ENCODE measurements around the gene MAD2L2.

Gene MAD2L2

DNA sequence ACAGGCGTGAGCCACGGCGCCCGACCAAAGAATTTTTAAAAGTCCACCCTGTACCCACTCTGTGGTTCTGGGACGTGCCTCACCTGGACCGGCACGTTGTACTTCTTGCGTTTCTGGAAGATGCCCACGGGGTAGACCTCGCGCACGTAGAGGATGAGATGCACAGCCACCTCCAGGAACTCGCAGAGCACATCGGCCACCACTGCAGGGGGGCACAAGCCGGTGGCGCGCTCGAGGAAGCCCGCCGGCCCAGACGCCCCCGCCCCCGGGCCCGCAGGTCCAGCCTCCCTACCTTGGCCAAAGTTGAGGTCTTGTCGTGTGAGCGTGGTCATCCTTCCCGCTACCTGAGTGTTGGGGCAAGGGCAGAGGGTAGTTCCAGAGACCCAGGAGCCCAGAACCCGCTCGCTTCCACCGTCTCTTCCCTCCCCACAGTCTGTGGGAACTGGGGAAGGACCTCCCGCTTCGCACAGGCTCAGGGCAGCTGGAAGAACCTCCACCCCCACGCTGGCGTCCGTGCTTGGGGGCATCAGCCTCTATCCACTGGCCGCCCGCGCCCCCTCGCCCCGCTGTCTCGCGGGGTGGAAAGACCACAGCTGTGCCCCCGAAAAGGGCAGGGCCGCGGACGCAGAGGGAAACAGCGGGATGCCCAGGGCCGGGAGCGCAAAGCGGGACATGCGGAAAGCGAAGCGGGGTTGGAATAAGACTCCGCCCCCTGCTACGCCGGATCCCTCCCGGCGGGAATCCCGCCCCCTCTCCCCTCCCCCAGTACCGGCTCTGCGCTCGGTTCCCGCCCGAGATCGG is 478 bp downstream of the MAD2L2 start:
- DNase-seq: no peak

DNA sequence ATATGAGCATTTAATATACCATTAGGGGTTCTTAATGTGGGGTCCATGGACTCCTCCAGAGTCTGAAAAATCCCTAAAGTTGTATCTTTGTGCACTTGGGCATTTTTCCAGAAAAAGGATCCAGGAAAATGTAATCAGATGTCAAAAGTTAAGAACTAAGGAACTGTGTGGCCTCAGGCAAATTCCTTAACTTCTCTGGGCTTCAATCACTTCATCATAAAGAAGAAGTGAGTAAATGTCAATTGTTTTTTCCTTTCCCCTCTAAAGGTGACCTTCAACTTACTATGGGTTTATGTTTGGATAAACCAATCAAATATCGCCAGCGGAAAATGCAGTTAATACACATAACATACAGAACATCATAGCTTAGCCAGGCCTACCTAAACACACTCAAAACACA is 2.5 kb downstream of the MAD2L2 start:
- DNase-seq: no peak

DNA sequence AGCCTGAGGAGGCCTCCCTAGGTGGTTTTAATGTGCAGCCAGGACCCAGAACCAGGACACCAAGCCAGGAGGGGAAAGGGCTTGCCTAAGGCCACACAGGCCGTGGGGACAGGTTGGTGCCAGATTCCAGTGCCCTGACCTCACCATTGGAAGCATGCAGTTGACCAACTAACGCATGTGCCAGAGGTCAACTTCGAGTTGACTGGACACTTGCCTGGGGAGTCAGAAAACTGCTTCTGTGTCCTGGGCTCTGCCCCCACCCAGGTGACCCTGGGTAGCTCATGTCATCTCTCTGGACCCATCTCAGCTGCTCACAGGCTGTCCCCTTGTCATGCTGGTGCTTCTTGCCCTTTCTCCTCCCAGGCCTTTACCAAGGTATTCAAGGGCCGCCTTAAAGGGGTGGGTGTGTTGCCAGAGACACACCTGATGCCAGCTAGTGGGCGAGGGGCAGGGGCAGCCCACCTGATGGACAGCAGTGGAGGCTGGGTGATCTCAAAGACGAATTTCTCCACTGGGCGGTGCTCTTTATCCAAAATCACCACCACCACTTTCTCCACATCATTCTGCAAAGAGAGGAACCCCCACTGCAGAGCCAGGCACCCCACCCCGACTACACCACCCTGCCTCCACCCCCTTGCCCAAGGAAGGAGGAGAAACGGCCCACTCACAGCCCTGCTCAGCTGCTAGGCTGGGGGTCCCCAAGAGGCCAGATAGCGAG is 4.4 kb downstream of the MAD2L2 start:
- DNase-seq: no peak

DNA sequence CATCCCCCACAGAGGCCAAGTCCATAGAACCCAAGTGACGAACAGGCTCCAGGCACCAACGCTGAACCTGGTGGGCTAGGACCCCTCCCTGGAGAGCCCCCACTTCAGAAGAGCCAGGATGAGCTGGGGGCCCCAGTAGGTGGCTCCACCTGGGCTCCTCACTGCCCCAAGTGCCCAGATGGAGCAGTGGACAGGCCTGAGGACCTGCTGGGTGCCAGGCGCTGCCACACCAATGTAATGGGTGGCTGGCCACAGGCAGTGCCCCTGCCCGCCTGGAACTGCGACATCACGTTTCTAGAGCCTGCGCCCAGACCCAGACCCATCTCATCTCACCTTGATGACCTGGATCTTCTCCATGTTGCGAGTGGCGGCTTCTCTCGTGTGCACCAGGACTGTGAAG is 5.6 kb downstream of the MAD2L2 start:
- DNase-seq: no peak

DNA sequence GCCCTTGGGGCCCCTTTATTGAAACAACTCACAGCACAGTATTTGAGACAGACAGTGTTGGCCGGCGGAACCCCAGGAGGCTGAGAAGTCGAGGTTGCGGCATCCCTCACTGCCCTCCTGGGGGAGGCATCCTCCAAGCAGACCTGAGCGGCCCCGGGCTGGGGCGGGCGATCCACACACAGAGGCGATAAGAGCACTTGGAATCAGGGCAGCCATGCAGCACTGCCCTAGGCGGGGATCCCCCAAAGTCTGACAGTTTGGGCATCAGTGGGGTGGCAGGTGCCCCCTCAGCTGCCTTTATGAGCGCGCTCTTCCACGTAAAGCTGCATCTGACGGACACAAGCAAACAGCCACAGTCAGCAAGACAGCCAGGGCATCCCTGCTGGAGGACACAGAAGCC is 6.5 kb downstream of the MAD2L2 start:
- DNase-seq: no peak

DNA sequence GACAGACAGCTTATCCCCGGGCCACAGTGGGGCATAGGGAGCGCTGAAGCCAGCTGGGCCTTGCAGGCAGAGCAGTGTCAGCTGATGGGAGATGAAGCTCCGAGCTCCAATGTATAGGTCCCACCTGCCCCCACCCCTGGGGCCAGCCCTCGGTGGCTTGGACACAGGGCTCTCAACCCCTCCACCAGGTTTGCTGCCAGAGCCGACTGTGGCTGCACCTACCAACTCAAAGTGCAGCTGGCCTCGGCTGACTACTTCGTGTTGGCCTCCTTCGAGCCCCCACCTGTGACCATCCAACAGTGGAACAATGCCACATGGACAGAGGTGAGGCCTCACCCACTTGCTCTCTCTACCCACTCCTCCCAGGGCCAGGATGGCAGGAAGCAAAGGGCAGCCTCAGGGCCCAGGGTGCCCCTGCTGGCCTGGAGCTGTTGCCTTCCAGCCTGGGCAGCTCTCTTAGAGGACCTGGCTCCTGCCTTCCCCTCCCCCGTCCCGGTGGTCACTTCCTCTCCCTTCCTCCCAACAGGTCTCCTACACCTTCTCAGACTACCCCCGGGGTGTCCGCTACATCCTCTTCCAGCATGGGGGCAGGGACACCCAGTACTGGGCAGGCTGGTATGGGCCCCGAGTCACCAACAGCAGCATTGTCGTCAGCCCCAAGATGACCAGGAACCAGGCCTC is 7.7 kb downstream of the MAD2L2 start:
- DNase-seq: no peak

DNA sequence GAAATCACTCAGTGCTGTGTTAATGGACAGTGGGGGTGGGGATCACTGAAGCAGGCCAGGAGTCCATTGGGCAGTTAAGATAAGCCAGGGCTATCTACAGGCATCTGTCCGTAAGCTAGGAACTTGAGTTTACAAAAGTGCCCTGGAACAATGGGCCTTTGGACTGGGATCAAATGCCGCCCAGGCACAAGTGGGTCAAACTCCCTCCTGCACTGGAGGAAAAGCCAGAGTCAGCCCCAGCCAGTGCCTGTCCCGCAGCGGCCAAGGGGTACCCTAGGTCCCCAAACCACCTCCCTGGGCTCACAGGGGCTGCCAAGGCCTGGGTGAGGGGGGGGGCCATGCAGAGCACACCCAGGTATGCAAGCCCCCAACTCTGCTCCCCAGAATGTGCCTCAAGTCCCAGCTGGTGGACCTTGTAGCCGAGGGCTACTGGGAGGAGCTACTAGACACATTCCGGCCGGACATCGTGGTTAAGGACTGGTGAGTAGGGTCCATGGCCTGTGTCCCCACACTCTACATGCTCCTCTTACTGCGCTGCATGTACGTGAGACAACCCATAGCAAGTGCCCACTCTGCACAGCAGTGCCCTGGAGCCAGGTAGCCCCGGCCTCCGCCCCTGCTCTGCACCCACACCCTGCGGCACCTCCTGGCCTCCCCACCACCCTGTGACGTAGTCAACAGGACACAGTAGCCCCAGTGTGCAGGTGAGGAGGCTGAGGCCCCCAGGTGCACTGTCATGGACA is 9.2 kb downstream of the MAD2L2 start:
- no peak for DNase-seq

DNA sequence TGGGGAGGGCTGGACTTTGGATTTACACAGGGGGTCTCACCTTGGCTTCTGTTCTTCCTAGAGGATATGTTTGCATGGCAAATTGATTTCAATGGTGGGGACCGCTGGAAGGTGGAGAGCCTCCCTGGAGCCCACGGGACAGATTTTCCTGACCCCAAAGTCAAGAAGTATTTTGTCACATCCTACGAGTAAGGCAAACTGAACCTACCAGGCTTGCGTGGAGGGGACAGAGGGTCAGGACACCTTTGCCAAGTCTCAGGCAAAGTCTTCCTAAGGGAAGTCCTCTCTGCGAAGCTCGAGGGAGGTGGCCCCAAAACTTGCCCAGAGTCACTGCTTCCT is 9.8 kb downstream of the MAD2L2 start:
- DNase-seq: no peak

DNA sequence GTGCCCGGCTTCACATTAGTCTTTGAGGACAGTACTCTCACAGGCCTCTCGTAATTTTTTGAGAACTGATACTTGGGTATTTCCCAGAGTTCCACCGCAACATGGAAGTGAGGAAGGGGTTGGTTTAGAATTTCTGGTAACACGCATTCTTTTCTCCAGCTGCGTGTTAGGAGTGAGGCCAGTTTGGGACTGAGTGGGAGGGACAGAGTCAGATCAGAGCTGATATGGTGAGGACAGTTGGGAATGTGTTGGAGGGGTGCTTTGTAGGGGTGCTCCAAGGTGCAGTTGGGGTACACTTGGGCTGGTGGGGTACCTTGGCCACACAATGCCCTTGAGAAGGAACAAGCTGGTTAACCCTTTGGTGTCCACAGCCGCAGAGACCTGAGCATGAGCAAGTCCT is 10.2 kb downstream of the MAD2L2 start:
- no peak for DNase-seq

DNA sequence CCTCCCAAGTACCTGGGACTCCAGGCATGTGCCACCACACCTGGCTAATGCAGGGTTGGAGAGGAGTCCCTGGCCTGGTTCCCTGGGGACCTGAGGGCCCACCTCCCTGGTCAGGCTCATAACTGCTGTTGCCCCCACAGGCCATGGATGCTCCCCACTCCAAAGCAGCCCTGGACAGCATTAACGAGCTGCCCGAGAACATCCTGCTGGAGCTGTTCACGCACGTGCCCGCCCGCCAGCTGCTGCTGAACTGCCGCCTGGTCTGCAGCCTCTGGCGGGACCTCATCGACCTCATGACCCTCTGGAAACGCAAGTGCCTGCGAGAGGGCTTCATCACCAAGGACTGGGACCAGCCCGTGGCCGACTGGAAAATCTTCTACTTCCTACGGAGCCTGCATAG is 12.4 kb downstream of the MAD2L2 start:
- DNase-seq: no peak

DNA sequence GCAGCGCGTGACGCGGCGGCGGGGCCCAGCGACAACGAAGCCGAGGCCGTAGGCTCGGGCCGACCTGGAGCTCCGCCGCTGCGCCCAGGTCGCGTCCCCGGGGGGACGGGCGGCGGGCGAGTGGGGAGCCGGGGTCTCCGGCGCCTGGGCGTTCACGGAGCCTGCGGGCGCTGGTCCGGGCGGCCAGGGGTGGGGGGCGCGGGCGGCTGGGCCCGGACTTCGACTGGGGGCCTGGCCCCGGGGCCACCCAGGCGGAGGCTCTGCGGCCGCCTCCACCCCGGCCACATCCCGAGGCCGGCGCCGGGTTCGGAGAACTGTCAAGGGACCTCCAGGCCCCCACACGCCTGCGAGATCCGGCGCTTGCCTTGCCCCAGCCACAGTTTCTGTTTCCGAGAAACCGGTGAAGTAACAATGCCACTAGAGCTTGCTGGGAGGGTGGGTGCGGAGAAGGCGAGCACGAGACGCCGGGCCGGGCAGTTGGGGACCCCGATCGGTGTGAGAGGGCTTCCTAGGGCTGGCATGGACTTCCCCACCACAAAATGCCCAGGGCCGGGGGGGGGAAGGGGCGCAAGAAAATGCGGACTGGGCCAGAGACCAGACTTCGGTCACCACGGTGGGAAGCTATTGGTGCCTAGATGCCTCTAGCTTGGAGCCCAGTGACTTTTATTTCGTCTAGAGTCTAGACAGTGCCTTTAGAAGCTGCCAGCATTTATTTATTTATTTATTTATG is 16.4 kb downstream of the MAD2L2 start:
- peak; percentile 77 for DNase-seq

DNA sequence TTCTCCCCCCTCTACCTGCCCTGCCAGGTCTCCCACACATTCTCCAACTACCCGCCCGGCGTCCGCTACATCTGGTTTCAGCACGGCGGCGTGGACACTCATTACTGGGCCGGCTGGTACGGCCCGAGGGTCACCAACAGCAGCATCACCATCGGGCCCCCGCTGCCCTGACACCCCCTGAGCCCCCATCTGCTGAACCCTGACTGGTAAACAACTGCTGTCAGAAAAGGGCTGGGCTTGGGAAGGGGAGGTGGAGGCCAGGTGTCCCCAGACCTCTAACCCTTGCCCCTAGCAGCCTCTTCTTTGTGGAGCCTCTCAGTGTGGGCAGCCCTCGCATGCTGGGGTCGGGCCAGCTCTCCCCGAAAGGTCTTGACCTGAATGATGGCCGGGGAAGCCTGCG is 19.8 kb downstream of the MAD2L2 start:
- DNase-seq: no peak

DNA sequence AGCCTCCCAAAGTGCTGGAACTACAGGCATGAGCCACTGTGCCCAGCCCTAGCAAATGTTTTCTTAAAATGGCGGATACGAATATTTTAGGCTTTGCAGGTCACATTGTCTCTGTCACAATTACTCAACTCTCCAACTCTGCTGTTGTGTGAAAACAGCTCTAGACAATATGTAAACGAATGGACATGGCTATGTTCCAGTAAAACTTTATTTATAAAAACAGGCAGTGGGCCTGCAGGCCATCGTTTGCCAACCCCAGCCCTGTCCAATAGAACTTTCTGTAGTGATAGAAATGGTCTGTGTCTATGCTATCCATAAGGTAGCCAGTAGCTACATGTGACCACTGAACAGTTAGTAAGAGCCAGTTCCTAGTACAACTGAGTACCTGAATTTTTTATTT is 21.2 kb downstream of the MAD2L2 start:
- no peak for DNase-seq

DNA sequence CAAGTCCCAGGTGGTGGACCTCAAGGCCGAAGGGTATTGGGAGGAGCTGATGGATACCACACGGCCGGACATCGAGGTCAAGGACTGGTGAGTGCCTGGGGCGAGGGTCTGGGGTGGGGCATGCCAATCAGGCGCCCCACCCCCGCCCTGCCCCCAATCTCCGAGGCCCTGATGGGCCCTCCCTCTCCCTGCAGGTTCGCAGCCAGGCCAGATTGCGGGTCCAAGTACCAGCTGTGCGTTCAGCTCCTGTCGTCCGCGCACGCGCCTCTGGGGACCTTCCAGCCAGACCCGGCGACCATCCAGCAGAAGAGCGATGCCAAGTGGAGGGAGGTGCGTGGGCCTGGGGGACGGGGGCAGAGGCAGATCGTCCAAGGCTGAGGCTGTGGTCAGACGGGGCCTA is 22.4 kb downstream of the MAD2L2 start:
- DNase-seq: no peak

DNA sequence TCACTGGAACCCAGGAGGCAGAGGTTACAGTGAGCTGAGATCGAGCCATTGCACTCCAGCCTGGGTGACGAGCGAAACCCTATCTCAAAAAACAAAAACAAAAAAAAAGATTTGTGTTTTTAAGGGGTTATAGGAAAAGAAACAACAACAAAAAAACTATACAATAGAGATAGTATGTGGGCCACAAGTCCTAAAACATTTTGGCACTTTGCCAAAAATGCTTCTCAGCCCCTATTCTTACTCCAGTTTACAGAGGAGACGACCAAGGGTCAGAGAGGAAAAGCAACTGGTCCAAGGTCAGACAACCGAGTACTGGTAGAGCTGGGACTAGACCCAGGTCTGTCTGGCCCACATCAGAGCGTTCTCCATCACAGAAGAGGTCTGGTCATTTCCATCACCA is 23.3 kb downstream of the MAD2L2 start:
- DNase-seq: no peak

DNA sequence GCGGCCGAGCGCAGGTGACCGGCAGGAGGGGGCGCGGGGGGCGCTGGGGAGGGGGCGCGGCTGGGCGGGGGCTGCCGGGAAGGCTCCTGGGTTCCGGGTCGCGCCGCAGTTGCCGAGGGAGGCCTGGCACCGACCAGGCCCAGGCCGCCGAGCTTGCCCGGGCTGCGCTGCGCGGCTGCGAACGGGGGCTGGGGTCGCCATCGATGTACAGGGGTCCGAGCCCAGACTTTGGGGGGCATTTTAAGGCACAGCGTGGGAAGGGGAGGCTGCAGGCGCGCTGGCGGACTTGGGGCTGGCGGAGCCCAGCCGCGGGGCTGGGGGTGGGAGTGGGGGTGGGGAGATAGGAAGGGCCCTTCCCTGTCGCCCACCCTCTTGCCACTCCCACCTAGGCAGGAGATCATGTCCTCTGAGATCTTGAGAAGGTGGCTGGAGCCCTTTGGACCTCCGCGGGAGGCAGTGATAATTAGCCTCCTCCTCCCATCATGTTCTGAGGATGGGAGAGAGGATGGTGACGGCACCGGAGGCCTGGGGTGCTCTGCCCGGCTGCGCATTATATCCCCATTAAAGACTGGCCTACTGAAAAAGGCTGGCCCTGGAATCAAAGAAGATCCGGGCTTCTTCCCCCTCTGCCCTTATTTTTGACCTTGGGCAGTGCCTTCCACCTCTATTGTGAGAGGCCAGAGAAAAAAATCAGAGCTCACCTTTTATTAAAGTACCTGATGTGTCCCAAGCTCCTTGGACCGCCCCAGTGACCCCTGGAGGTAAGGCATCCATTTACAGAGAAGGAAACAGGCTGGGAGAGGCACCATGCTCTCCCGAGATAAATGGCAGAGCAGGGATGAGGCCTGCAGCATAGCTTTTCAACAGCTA is 25.8 kb downstream of the MAD2L2 start:
- DNase-seq: no peak

DNA sequence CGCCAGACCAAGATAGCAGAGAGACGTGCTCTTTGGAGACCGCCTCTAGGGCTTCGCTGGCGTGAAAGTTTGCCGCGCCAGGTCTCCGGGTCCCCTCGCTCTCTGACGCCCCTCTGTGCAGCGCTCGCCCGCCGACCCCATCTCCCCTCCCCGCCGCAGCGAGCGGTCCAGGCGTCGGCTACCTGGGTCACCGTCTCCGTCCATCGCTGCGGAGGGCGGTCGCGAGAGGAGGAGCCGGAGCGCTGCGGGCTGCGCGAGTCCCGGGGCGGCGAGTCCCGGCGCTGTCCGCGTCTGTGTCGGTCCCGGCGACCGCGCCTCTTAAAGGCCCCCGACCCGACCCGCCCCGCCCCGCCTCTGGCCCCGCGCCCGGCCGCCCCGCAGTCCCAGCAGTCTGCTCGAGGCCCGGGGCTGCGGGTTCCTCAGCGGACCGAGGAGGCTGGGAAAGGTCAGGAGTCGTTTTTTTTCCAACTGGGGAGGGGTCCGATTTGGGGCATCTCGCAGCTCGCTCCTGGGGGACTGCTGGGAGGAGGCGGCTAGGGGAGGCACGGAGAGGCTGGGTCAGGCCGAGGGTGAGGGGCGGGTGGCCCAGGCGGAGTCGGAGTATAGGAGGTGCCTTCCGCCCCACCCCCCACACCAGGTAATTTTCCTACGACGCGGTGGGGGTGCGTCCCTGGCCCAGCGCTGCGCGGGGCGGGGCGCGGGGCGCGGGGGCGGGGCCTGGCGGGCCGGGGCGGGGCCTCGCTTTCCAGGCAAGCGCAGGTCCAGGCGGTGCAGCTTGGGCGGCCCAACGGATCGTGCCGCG is 26.6 kb downstream of the MAD2L2 start, which contains the start of the genes FBXO2 and FBXO44:
Gene FBXO2 (minus strand): TSS at position 293 of the 802 bp plus-strand sequence. CDS start 89 bp downstream, at position 204.
Gene FBXO44 (plus strand): TSS at position 741 of the 802 bp plus-strand sequence. CDS start 959 bp downstream, outside the sequence.
- DNase-seq: peak; percentile 41

DNA sequence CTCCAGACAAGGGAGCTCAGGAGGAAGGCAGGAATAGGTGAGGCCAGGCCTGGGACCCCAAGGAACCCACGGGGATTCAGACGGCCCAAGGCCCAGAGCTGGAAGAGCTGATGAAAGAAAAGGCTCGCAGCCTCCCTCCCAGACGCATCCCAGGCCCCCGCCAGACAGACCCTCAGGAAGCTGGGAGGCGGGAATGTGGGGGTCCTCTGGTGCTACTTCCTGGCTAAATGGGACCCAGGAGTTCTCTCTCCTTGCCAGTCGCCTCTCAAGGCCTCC is 27.1 kb downstream of the MAD2L2 start:
- no peak for DNase-seq

DNA sequence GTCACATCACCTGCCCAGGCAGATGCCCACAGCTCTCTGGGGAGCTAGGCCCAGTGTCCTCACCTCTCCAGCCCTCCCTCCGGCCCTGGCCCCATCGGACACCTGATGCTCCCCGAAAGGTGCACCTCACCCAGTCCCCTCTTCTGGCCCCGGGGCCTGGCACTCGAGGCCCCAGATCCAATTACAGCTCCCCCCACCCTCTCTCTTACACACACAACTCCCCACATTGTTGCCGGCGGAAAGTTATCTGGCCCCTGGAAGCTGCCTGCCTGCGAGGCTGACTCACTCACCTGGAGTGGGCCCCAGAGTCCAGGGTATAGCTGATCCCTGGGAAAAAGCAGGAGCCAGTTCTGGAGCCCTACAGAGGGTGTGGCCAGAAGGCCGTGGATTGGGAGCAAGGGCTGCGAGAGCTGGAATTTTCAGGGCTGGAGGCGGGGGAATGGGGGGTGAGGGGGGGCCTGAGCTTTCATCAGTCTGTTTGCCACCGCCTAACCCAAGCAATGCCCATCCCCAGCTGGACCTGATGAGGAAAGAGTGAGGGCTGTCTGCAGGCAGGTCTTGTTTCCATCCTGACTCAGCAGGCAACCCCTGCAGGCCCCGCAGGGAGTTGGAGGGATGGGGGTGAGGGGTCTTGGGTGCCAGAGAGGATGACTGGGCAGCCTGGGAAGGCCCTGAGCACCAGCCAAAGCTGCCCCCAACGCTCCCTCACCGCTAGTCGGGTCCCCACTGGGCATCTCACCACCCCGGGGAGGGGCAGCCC is 27.7 kb downstream of the MAD2L2 start:
- DNase-seq: no peak

DNA sequence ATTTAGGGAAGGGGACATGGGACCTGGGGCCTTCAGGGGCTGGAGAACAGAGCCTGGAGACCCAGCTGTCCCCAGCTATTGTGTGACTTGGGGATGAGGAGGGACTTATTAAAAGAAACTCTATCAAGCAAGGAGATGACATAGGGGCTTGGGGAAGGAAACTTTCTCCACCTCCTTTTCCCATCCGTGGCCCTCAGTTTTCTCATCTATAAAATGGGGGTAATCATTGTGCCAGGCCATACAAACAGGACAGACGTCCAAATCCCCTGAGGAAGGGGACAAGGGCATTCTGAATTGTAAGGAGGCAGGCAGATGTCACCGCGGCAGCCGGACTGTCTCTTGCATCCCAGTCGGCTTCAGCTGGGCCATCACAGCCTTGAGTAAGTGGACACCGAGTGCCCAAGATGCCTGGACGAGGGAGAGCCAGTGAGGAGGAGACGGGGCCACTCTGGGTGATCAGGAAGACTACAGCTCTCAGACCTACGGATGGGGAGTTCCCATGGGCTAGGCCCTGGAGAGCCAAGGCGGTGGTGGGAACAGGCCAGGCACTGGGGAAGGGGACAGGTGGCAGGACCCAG is 28.7 kb downstream of the MAD2L2 start:
- no peak for DNase-seq
